AG08395 (cell line): Measurements from ENCODE around the gene RTEL1.
"Not testable (repeated sequence)": the region's sequence is repeated elsewhere in the genome, so short reads cannot be mapped to it uniquely, and the experiment has no call there.

Source experiments
- DNase-seq: peaks from one replicate; pipeline ENCODE4 v3.0.0; 2012; ENCODE audit warnings: mixed read lengths, low spot score

RTEL1 gene

DNA sequence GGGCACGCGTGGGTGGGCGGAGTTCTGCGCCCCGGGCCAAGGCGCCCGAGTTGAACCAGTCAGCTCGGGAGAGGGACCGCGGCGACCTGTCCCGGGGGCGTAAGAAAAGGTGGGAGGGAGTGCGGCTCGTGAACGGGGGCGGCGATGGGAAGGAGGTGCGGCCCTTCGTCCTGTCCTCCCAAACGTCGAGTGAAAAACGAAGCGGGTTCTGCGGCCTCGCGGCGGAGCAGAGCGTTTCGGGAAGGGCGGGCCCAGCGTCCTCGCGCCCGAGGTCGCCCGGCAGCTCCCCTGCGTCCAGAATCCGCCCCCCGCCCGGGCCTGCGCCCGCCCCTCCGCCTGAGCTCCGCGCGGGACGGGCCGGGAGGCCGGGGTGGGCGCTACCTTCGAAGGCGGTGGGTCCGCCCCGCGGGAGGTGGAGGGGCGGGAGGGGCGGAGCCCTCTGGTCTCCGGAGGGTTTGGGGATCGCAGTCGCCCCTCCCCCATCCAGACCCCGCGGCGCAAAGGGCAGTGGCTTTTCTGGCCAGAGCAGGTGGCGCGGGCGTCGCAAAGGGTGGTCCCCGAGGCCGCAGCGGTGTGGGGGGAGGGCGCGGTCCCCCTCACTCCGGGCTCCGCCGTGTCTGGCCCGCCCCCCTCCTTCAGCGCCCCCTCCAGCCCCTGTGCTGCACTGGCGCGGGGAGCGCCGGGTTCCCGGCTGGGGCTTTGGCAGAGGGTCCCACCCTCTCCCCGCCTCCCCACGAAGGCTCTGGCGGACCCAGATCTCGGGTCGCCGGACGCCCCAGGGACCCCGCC lies 5.7 kb upstream of the RTEL1 start:
- no peak for DNase-seq

DNA sequence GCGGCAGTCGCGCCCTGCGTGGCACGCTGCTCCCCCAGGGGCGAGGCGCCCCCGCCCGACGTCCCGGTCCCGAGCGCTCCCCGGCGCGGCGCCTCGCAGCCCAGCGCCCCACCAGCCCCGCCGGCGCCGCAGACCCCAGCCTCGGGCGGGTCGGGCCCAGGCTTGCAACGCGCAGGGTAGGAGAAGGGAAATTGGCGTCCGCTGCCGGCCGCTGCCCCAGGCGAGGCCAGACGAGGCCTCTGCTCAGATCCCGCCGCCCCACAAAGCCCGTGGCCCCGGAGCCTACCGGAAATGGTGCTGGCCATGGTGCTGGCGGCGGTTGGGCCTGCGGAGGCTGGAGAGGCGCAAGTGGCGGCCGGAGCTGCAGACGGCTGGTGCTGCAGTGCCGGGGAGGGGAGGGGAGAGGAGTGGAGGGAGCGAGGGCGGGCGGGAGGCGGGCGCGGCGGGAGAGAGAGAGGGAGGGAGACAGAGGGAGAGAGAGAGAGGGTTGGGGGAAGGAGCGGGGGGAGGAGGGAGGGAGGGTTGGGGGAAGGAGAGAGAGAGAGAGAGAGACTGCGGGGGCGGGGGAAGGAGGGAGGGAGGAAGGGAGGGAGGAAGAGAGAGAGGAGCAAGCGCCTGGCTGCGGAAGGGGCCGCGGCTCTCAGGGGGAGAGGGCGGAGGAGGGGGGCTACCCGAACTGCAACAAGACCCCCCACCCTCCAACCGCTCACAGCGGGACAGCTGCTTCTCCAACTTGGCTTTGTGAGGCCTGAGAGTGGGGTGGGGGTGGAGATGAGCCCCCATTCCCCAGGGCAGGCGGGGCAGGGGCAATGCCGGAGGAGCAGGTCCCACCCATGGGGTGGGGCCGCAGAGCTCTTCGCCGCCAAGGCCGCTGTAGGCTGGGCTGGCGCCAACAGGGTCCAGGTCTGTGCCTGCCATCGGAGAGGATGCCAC lies 4.8 kb upstream of the RTEL1 start, which contains the start of gene STMN3:
STMN3 (minus strand) TSS at position 384 of the 933 bp plus-strand sequence; CDS start at position 305, 79 bp downstream.
- DNase-seq = peak; percentile 84

GRCh38 chr20:63653974-63654668 lies 4.0 kb upstream of the RTEL1 start:
- DNase-seq = no peak

GRCh38 chr20:63655249-63655648 lies 2.9 kb upstream of the RTEL1 start:
- no peak for DNase-seq

- no peak for DNase-seq
Observed at GRCh38 chr20:63656451-63656850, 1.7 kb upstream of the RTEL1 start.

- peak; percentile 12 for DNase-seq
Observed at GRCh38 chr20:63657260-63657936, 714 bp upstream of the RTEL1 start.

GRCh38 chr20:63658749-63659187 lies 656 bp downstream of the RTEL1 start:
- DNase-seq = peak; percentile 47

DNA sequence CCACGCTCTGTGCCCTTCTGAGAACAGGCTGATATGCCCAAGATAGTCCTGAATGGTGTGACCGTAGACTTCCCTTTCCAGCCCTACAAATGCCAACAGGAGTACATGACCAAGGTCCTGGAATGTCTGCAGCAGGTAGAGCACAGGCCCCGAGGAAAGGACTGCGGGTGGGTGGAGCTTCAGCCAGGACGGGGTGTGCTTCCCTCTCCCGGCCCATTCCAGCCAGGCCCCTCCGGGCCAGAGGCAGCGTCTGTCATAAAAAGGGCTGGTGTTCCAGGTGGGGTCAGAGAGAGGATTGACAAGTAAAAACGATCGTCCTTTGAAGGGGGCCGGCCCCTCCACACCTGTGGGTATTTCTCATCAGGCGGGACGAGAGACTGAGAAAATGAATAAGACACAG lies 1.3 kb downstream of the RTEL1 start:
- DNase-seq = no peak

GRCh38 chr20:63660174-63660573 lies 2.1 kb downstream of the RTEL1 start:
- DNase-seq = not testable (repeated sequence)

DNA sequence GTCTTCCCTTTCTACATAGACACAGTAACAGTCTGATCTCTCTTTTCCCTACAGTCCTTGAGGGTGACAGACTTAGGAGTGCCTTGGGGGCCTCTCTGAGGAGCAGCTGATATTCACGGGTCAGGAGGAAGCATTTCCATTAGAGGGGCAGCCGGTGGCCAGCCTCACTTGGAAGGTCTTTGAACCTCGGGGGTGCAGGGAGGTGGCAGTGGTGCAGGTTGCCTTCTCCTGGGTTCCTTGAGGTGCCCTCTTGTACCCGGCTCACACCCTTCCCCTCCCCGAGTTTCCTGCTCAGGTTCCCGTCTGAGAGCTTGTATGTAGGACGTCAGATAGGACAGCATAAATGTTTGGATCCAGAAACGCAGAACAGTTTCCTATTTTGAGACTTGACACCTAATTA lies 2.5 kb downstream of the RTEL1 start:
- no peak for DNase-seq

- no peak for DNase-seq
Observed at GRCh38 chr20:63661108-63661507, 3.0 kb downstream of the RTEL1 start.

GRCh38 chr20:63661959-63662812 lies 4.1 kb downstream of the RTEL1 start:
- no peak for DNase-seq

GRCh38 chr20:63662813-63663189 lies 4.7 kb downstream of the RTEL1 start:
- DNase-seq = no peak

DNA sequence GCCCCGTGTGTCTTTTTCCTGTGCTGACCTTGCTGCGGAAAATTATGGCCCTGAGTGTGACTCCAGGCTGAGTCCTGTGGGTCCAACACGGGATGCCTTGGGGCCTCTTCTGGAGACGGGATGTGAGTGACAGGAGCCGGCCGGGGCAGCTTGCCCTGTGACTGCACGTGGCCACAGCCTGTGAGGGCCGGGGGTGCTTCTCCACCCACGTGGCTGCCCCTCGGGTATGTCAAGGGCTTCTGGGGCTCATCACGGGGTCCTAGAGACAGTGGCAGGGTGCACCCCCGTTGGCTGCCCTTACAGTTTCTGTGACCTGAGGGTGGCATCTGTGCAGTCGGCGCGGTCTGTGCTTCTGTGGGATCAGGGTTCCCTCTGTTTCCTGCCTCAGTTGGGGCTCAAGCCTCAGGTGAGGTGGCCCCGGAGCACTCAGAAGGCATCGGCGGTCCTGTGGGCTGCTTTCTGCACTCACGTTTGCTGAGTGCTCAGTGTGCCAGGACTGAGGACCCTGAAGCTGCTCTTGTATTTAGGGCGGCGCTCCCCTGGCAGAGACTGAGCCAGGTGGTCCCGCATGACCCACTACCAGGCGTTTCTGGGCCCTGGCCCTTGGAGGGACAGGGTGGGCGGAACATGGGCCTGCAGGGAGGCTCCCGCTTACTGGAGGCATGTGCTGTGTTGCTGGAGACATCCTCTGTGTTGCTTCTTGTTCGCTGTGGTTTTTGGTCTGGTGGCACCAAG lies 5.4 kb downstream of the RTEL1 start:
- no peak for DNase-seq

- no peak for DNase-seq
Observed at GRCh38 chr20:63664143-63664851, 6.2 kb downstream of the RTEL1 start.

DNA sequence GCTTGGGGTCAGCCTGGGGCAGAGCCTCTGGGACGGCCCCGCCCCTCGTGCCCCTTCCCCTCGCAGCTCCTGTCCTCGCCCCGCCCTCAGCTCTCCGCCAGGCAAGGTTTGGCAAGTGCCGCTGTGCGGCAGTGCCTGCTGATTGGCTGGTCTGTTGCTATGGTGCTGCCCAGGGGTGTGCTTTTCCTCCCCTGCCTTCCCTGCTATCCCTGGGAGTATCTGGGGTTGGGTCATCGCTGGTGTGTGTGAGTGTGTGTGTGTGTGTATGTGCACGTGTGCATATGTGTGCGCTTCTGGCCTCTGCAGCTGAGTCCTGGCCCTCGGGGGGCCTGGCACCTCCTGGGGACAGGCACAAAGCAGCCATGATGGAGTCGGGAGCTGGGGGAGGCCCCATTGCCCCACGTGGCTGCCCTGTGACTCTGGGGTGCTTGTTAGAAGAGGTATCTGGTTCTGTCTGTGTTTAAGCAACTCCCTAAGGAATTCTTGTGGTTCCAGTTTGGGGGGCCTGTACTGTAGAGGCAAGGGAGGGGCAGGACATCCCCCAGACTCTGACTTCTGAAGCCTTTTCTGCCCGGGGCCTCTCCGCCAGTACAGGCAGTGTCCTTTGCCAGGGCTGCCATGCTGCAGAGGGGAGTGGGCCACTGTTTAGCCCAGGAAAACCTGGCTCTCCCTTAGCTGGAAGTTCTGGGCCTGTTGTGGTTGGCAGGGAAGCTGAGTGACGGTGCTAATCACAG lies 6.9 kb downstream of the RTEL1 start:
- DNase-seq = no peak

- no peak for DNase-seq
Observed at GRCh38 chr20:63665708-63666107, 7.6 kb downstream of the RTEL1 start.

DNA sequence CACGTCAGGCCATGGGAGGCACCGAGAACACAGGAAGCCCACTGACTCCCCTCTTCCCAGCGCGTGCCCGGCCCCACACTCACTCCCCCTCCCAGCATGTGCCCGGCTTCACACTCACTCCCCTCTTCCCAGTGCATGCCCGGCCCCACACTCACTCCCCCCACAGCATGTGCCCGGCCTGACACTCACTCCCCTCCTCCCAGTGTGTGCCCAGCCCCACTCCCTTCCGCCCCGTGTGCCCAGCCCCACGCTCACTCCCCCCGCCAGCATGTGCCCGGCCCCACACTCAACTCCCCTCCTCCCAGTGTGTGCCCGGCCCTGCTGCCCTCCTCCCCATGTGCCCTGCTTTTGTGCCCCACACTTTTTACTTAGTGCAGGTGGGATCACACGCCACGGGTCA lies 9.7 kb downstream of the RTEL1 start:
- DNase-seq = no peak

- no peak for DNase-seq
Observed at GRCh38 chr20:63668351-63668750, 10.2 kb downstream of the RTEL1 start.
